GM12891 (cell line): ENCODE measurements around the gene SCAMP1.

Experiments used
- POLR2A ChIP-seq: IDR thresholded peaks from 2 replicates; pipeline ENCODE4 v1.6.1; 2011; ENCODE audit warnings: low read depth, low read length, control low read depth
- POLR2AphosphoS5 ChIP-seq: IDR thresholded peaks from 2 replicates; pipeline ENCODE4 v1.6.1; 2011; ENCODE audit warnings: low read depth, low read length, control low read depth
- POU2F2 ChIP-seq: IDR thresholded peaks from 2 replicates; pipeline ENCODE4 v1.6.1; 2011; ENCODE audit warnings: low read depth, mild to moderate bottlenecking, control low read depth, low read length, moderate library complexity
- TAF1 ChIP-seq: IDR thresholded peaks from 2 replicates; pipeline ENCODE4 v1.6.1; 2011; ENCODE audit warnings: low read depth, low read length, control low read depth

GRCh38 chr5:78467140-78467539 is 106.7 kb downstream of the SCAMP1 start:
- TF ChIP-seq TAF1 (no peak), POLR2A (no peak), POLR2AphosphoS5 (no peak), POU2F2 (no peak)
